Esophagus squamous epithelium (tissue), 4 donors: ENCODE results near the gene KRTAP9-6.

Source experiments
- CTCF ChIP-seq, 6 experiments: fragments of 450-650 bp in 4 of 6; fragments of 200-600 bp in 2 of 6; sonication (generic) in 2 of 6; IDR thresholded peaks; one replicate each; pipeline ENCODE4 v1.5.1; 2016 to 2019; ENCODE audit warnings: antibody characterized with exemption in 6 of 6, mild to moderate bottlenecking in 4 of 6, moderate library complexity in 4 of 6
- POLR2A ChIP-seq, 4 donors: fragments of 450-650 bp; IDR thresholded peaks; one replicate each; pipeline ENCODE4 v1.6.1; 2017; ENCODE audit warnings: antibody characterized with exemption in 4 of 4, mild to moderate bottlenecking in 4 of 4, moderate library complexity in 3 of 4

GRCh38 chr17:41223821-41224220 is 41.4 kb upstream of the KRTAP9-6 start:
- TF ChIP-seq POLR2A (IDR thresholded peaks at IDR 0.05): no peak
- TF ChIP-seq CTCF (IDR thresholded peaks at IDR 0.05): no peak
